ENCODE data around the gene RFX5. TPM values are rescaled to one million over a fixed set of nuclear protein-coding genes. Genes with fewer than 3 reads are reported as not detected.

RFX5 gene
- total and polyA plus RNA-seq, 2 donors (not counting 3 experiments of a cell fraction or from before 2014, with no cell fraction given), result 23.5 to 52.8 TPM

- no peak overlapping the region for H2AFZ ChIP-seq (ENCODE audit: low read depth, low read length)
- BruUV-seq (replicated peaks), result no TSS peak
- H3K9me3 ChIP-seq (replicated peaks; ENCODE audit: control insufficient read depth, insufficient read depth, low read length), result no peaks in the 10 kb centered on the region
- H3K9ac ChIP-seq (replicated peaks; ENCODE audit: extremely low read depth, insufficient read depth, low read length), result no peak overlapping the region
- FAIRE-seq (no peak), DNase-seq (ENCODE audit: low read depth, low spot score) (no peak)
- intact Hi-C loops (cut with micrococcal nuclease), result no loop called here
- TF ChIP-seq CTCF (IDR thresholded peaks at IDR 0.05; ENCODE audit: extremely low read depth in 1 of 2, insufficient read depth in 1 of 2, low read depth in 1 of 2, low read length in 2 of 2), result no peak
- TF ChIP-seq POLR2AphosphoS5 (IDR thresholded peaks at IDR 0.05; ENCODE audit: insufficient read depth, low read depth, low read length), result no peak
- TF ChIP-seq POLR2A (IDR thresholded peaks at IDR 0.05; ENCODE audit: low read depth, low read length), result no peak
- TF ChIP-seq JUN (IDR thresholded peaks at IDR 0.05; ENCODE audit: borderline replicate concordance, insufficient read depth, insufficient read length, low read depth), result no peak
- no peak for TF ChIP-seq GATA2 (IDR thresholded peaks at IDR 0.05; ENCODE audit: insufficient read depth, insufficient read length, low read depth, low read length)
- TF ChIP-seq FOS (IDR thresholded peaks at IDR 0.05; ENCODE audit: borderline replicate concordance, insufficient read depth, low read length), result no peak
- TF ChIP-seq MAX (IDR thresholded peaks at IDR 0.05; ENCODE audit: insufficient read depth, insufficient read length), result no peak
- TF ChIP-seq EZH2 (IDR thresholded peaks at IDR 0.05; ENCODE audit: borderline replicate concordance, low read depth, low read length, severe bottlenecking), result no peak
- no peak for TF ChIP-seq MYC (IDR thresholded peaks at IDR 0.05; ENCODE audit: low read depth, low read length)
- POLR2A ChIA-PET, result interaction anchor here (0.6 to 1.5 kb wide), 2 partner anchors 8 to 10 kb away, joined by 4 to 10 read pairs; no protein-coding TSS in a partner anchor
- H3K27ac ChIP-seq (ENCODE audit: insufficient read depth, low read depth, low read length), result no peak overlapping the region
- CTCF ChIA-PET, result interaction anchor here (1.0 to 22.0 kb wide), 2 partner anchors 31 to 46 kb away, joined by 4 to 674 read pairs; no protein-coding TSS in a partner anchor
- H3K79me2 ChIP-seq (ENCODE audit: control insufficient read depth, insufficient read depth, low read length), result no peaks in the 10 kb centered on the region
- no peaks in the 10 kb centered on the region for H3K4me1 ChIP-seq (ENCODE audit: control insufficient read depth, extremely low read depth, insufficient read depth, low read length)
- dilution Hi-C loops (cut with MboI; ENCODE audit: extremely low pct_ligation_motif_present, low sequenced_read_pairs), result no loop called here
- H3K27me3 ChIP-seq (ENCODE audit: control insufficient read depth in 2 of 2, insufficient read depth in 2 of 2, low read length in 2 of 2), result no peaks in the 10 kb centered on the region
- no peaks in the 10 kb centered on the region for H3K9me1 ChIP-seq (replicated peaks; ENCODE audit: control insufficient read depth, extremely low read depth, insufficient read depth, low read length)
- H4K20me1 ChIP-seq (replicated peaks; ENCODE audit: control insufficient read depth, extremely low read depth, insufficient read depth, low read length), result no peaks in the 10 kb centered on the region
- H3K36me3 ChIP-seq (ENCODE audit: control insufficient read depth in 2 of 2, extremely low read depth in 1 of 2, insufficient read depth in 2 of 2, low read length in 2 of 2), result peaks cover 15 to 68% of the 10 kb centered on the region in 2 experiments
- no peak overlapping the region for H3K4me2 ChIP-seq (ENCODE audit: insufficient read depth, low read length)
- H3K4me3 ChIP-seq (replicated peaks in 1 of 3; ENCODE audit: insufficient read depth in 1 of 3, low read depth in 1 of 3, low read length in 3 of 3), result no peak overlapping the region
These were observed 54.0 kb downstream of the RFX5 start for GRCh38 chr1:151293093-151293492.

All from endothelial cell of umbilical vein (primary cell).